Lung (tissue), 12 donors: ENCODE data around the gene PAGR1. TPM values are rescaled to one million over a fixed set of nuclear protein-coding genes. Genes with fewer than 3 reads are reported as not detected.

Experiments used
- ATAC-seq: fragments of 200-7000 bp; cut with Tn5 transposase; one replicate; pipeline ENCODE4 v1.9.1; 2020; ENCODE audit warnings: moderate number of reproducible peaks; ENCODE audit not compliant: insufficient read depth, low FRiP score
- DNase-seq, 3 donors: peaks; one replicate each; pipeline ENCODE4 v3.0.0-alpha.2; 2013 to 2017
- H3K27ac ChIP-seq, 2 donors: one replicate each; pipeline ENCODE4 v1.5.1; 2013; ENCODE audit warnings: mild to moderate bottlenecking in 2 of 2, moderate library complexity in 2 of 2, control low read depth in 1 of 2, inconsistent platforms in 1 of 2, low read depth in 1 of 2, low read length in 1 of 2
- H3K27me3 ChIP-seq, 3 donors: one replicate each; pipeline ENCODE4 v1.5.1; 2013; ENCODE audit warnings: low read length in 2 of 3; ENCODE audit not compliant: control insufficient read depth in 3 of 3, insufficient read depth in 3 of 3
- H3K36me3 ChIP-seq, 4 donors: one replicate each; pipeline ENCODE4 v1.5.1; 2013; ENCODE audit warnings: low read length in 4 of 4, mild to moderate bottlenecking in 1 of 4, moderate library complexity in 1 of 4; ENCODE audit not compliant: control insufficient read depth in 4 of 4, insufficient read depth in 4 of 4
- H3K4me1 ChIP-seq, 5 donors: one replicate each; pipeline ENCODE4 v1.5.1; 2013; ENCODE audit warnings: low read length in 5 of 5, mild to moderate bottlenecking in 2 of 5, moderate library complexity in 1 of 5; ENCODE audit not compliant: control insufficient read depth in 5 of 5, insufficient read depth in 5 of 5
- H3K4me3 ChIP-seq: one replicate; pipeline ENCODE4 v1.5.1; 2013; ENCODE audit warnings: mild to moderate bottlenecking, control low read depth, moderate library complexity
- H3K9ac ChIP-seq, 2 donors: one replicate each; pipeline ENCODE4 v1.5.1; 2013; ENCODE audit warnings: low read length in 2 of 2, control low read depth in 1 of 2; ENCODE audit not compliant: insufficient read depth in 1 of 2
- H3K9me3 ChIP-seq, 4 donors: one replicate each; pipeline ENCODE4 v1.5.1; 2013; ENCODE audit warnings: low read length in 3 of 4, mild to moderate bottlenecking in 1 of 4, moderate library complexity in 1 of 4; ENCODE audit not compliant: control insufficient read depth in 4 of 4, insufficient read depth in 3 of 4
- CTCF ChIP-seq: IDR thresholded peaks from 2 replicates; pipeline ENCODE4 v1.5.1; 2012; ENCODE audit warnings: mild to moderate bottlenecking; ENCODE audit errors: control extremely low read depth, extremely low read depth
- WGBS, 2 donors: extraction: QIAGEN DNeasy Blood & Tissue Kit; methylation state at CpG; one replicate each; pipeline ENCODE4 v1.1.7; 2013; 5-methylcytosine and 5-hydroxymethylcytosine counted together
- polyA plus RNA-seq, 2 donors: library from polyadenylated mRNA; stranded (reverse); fragments of 200-250 nt; gene quantifications; one replicate each; pipeline ENCODE4 v1.2.1, GENCODE V29; 2013
- total RNA-seq, 2 donors: library from RNA; depleted of rRNA in 1 of 2; stranded (reverse); fragments of >200 nt in 1 of 2; gene quantifications; one replicate each; pipeline ENCODE4 v1.2.1, GENCODE V29; 2014 to 2021
- donor health status: control.
- donor health status: control.
- donor health status: Bipolar disorder and iron deficiency.
- donor health status: healthy.
- donor health status: DM: yes; HTN: yes; CAD: no.

PAGR1 gene
- total and polyA plus RNA-seq, 4 donors: 18.4 to 43.2 (median 26.5) TPM

GRCh38 chr16:29804455-29805231 is 11.3 kb upstream of the PAGR1 start:
- no peak for TF ChIP-seq CTCF
- H3K4me3 ChIP-seq: peak overlapping the region; percentile 90

GRCh38 chr16:29805232-29806098 is 10.5 kb upstream of the PAGR1 start:
- peaks cover 0 to 28% (median 24%) of the 10 kb centered on the region in 4 donors for H3K36me3 ChIP-seq
- no peaks in the 10 kb centered on the region for H3K9me3 ChIP-seq
- peaks cover 5 to 44% (median 20%) of the 10 kb centered on the region in 5 donors for H3K4me1 ChIP-seq
- 0 to 1% methylated on average over 50 to 101 of the region's 103 CpGs for whole genome bisulfite sequencing, 2 donors
- no peak for TF ChIP-seq CTCF
- peak overlapping the region; percentile 63 to 94 for H3K9ac ChIP-seq
- peak overlapping the region; percentile 90 for H3K4me3 ChIP-seq
- peak; percentile 98 to 99 (median 99) for DNase-seq
- no peaks in the 10 kb centered on the region for H3K27me3 ChIP-seq
- ATAC-seq: peak; percentile 89
- peak overlapping the region; percentile 95 to 98 for H3K27ac ChIP-seq

More at GRCh38 chr16:29804455-29805231, 11.3 kb upstream of the PAGR1 start:
- Histone ChIP-seq H3K36me3 (peaks cover 0 to 25% (median 22%) of the 10 kb centered on the region in 4 donors), H3K27ac (peak overlapping the region; percentile 77 to 98), H3K4me1 (peaks cover 5 to 36% (median 17%) of the 10 kb centered on the region in 5 donors), H3K27me3 (no peaks in the 10 kb centered on the region), H3K9me3 (no peaks in the 10 kb centered on the region), H3K9ac (peak overlapping the region; percentile 63 to 94)
- peak in 2 of 3 donors; percentile 40 to 56 for DNase-seq
- peak; percentile 1 for ATAC-seq
- WGBS, 2 donors: 5 to 10% methylated on average over 26 of the region's 26 CpGs

GRCh38 chr16:29806099-29806579 is 9.8 kb upstream of the PAGR1 start, which contains the start of gene MAZ:
Gene MAZ, plus strand, starts transcription at chr16:29806529. Its CDS starts 173 bp downstream, at chr16:29806702.
- Histone ChIP-seq H3K4me3 (peak within 1 kb of the TSS; percentile 57), H3K36me3 (peaks cover 0 to 29% (median 22%) of the 10 kb centered on the region in 4 donors), H3K27ac (peak within 1 kb of the TSS; percentile 95), H3K9ac (no peak within 1 kb of the TSS), H3K9me3 (no peaks in the 10 kb centered on the region), H3K27me3 (no peaks in the 10 kb centered on the region), H3K4me1 (peaks cover 8 to 50% (median 23%) of the 10 kb centered on the region in 5 donors)
- TF ChIP-seq CTCF: no peak
- ATAC-seq (peak; percentile 0), DNase-seq (no peak)
- WGBS, 2 donors: 1% methylated on average over 50 of the region's 67 CpGs; no CpG with 5 or more reads in 1 of the 2 donors
